ENCODE results near the gene TBC1D23.

DNA sequence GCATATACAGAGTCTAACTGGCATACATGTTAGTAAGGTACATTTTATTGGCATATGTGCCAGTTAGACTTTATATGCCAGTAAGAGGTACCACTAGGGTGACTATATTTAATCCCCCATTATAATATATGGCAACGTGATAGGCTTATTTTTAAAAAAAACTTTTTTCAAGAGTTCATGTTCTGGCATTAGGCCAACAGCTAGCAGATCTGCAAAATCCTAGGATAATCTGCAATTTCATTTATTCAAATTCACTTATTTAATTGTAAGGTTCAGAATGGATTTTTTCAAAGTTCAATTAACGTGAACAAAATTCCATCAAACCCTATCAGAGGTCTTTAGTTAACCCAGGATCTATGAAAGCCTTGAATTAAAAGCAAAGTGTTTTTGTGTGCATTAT, 105.6 kb downstream of the TBC1D23 start:
- TF ChIP-seq, protein P1, sequence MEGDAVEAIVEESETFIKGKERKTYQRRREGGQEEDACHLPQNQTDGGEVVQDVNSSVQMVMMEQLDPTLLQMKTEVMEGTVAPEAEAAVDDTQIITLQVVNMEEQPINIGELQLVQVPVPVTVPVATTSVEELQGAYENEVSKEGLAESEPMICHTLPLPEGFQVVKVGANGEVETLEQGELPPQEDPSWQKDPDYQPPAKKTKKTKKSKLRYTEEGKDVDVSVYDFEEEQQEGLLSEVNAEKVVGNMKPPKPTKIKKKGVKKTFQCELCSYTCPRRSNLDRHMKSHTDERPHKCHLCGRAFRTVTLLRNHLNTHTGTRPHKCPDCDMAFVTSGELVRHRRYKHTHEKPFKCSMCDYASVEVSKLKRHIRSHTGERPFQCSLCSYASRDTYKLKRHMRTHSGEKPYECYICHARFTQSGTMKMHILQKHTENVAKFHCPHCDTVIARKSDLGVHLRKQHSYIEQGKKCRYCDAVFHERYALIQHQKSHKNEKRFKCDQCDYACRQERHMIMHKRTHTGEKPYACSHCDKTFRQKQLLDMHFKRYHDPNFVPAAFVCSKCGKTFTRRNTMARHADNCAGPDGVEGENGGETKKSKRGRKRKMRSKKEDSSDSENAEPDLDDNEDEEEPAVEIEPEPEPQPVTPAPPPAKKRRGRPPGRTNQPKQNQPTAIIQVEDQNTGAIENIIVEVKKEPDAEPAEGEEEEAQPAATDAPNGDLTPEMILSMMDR (conservative IDR thresholded peaks at IDR 0.05; ENCODE audit: low read depth, low read length) = no peak
- no peak for TF ChIP-seq EZH2phosphoT487 (IDR thresholded peaks at IDR 0.05; ENCODE audit: borderline replicate concordance, low read length)
